ENCODE results near the gene DHRS7B.
"Not testable (repeated sequence)": the region's sequence is repeated elsewhere in the genome, so short reads cannot be mapped to it uniquely, and the experiment has no call there.

The DHRS7B gene

GRCh38 chr17:21126645-21127508, at the start of gene DHRS7B:
TSS of gene DHRS7B (plus strand) at chr17:21126964. CDS start at chr17:21126972, 8 bp downstream.
- FAIRE-seq: no peak

- no peak for FAIRE-seq
Observed at GRCh38 chr17:21077281-21077680, 49.5 kb upstream of the DHRS7B start.

- FAIRE-seq: no peak
Observed at GRCh38 chr17:21078016-21078780, 48.6 kb upstream of the DHRS7B start.

- no peak for FAIRE-seq
Observed at GRCh38 chr17:21079196-21079595, 47.6 kb upstream of the DHRS7B start.

GRCh38 chr17:21082001-21082436, 44.7 kb upstream of the DHRS7B start:
- no peak for FAIRE-seq

- FAIRE-seq: not testable (repeated sequence)
Observed at GRCh38 chr17:21085280-21085679, 41.5 kb upstream of the DHRS7B start.

GRCh38 chr17:21085707-21086106, 41.1 kb upstream of the DHRS7B start:
- no peak for FAIRE-seq

- FAIRE-seq: no peak
Observed at GRCh38 chr17:21089145-21089544, 37.6 kb upstream of the DHRS7B start.

- no peak for FAIRE-seq
Observed at GRCh38 chr17:21089933-21090901, 36.5 kb upstream of the DHRS7B start.

- no peak for FAIRE-seq
Observed at GRCh38 chr17:21090902-21091618, 35.7 kb upstream of the DHRS7B start.

- no peak for FAIRE-seq
Observed at GRCh38 chr17:21094298-21094704, 32.5 kb upstream of the DHRS7B start.

GRCh38 chr17:21095735-21096134, 31.0 kb upstream of the DHRS7B start:
- no peak for FAIRE-seq

GRCh38 chr17:21096874-21097273, 29.9 kb upstream of the DHRS7B start:
- no peak for FAIRE-seq

GRCh38 chr17:21098934-21099689, 27.7 kb upstream of the DHRS7B start:
- FAIRE-seq: no peak

GRCh38 chr17:21100636-21101035, 26.1 kb upstream of the DHRS7B start:
- no peak for FAIRE-seq

- FAIRE-seq: no peak
Observed at GRCh38 chr17:21104608-21105007, 22.2 kb upstream of the DHRS7B start.

- FAIRE-seq: no peak
Observed at GRCh38 chr17:21105064-21105894, 21.5 kb upstream of the DHRS7B start.

- FAIRE-seq: no peak
Observed at GRCh38 chr17:21106316-21106715, 20.4 kb upstream of the DHRS7B start.

GRCh38 chr17:21107067-21107650, 19.6 kb upstream of the DHRS7B start:
- FAIRE-seq: not testable (repeated sequence)

GRCh38 chr17:21108651-21109050, 18.1 kb upstream of the DHRS7B start:
- FAIRE-seq: no peak
